GM23248 (cell line): ENCODE data around the gene PNPLA4. TPM values are rescaled to one million over a fixed set of nuclear protein-coding genes. Genes with fewer than 3 reads are reported as not detected.

ENCODE experiments used
- DNase-seq: peaks from one replicate; pipeline ENCODE4 v3.0.0-alpha.2; 2015
- H2AFZ ChIP-seq: fragments of 200-600 bp; sonication (generic); 2 replicates; pipeline ENCODE4 v1.6.1; 2016; ENCODE audit warnings: antibody characterized with exemption
- H3F3A ChIP-seq: fragments of 200-600 bp; sonication (generic); 2 replicates; pipeline ENCODE4 v1.6.1; 2016; ENCODE audit warnings: mild to moderate bottlenecking, antibody characterized with exemption, mixed run types; ENCODE audit not compliant: insufficient read depth
- H3K27ac ChIP-seq: fragments of 200-600 bp; sonication (generic); 2 replicates; pipeline ENCODE4 v1.5.1; 2016; ENCODE audit warnings: mild to moderate bottlenecking
- H3K27me3 ChIP-seq: fragments of 200-600 bp; sonication (generic); replicated peaks from 2 replicates; pipeline ENCODE4 v1.6.1; 2016; ENCODE audit warnings: mild to moderate bottlenecking; ENCODE audit not compliant: insufficient read depth
- H3K36me3 ChIP-seq: fragments of 200-600 bp; sonication (generic); 2 replicates; pipeline ENCODE4 v1.6.1; 2016; ENCODE audit warnings: low read depth, mild to moderate bottlenecking
- H3K4me1 ChIP-seq: fragments of 200-600 bp; sonication (generic); 2 replicates; pipeline ENCODE4 v1.6.1; 2016; ENCODE audit warnings: mild to moderate bottlenecking; ENCODE audit not compliant: insufficient read depth
- H3K4me2 ChIP-seq: fragments of 200-600 bp; sonication (generic); one replicate; pipeline ENCODE4 v1.6.1; 2016; ENCODE audit warnings: mild to moderate bottlenecking; ENCODE audit not compliant: unreplicated experiment
- H3K4me3 ChIP-seq: fragments of 200-600 bp; sonication (generic); 2 replicates; pipeline ENCODE4 v1.5.1; 2016; ENCODE audit warnings: mild to moderate bottlenecking
- H3K79me2 ChIP-seq: fragments of 200-600 bp; sonication (generic); 2 replicates; pipeline ENCODE4 v1.6.1; 2016; ENCODE audit warnings: mild to moderate bottlenecking; ENCODE audit not compliant: insufficient read depth
- H3K9ac ChIP-seq: fragments of 200-600 bp; sonication (generic); 2 replicates; pipeline ENCODE4 v1.6.1; 2016; ENCODE audit warnings: mild to moderate bottlenecking
- H3K9me2 ChIP-seq: fragments of 200-600 bp; sonication (generic); 2 replicates; pipeline ENCODE4 v1.6.1; 2016; ENCODE audit warnings: mixed run types, mild to moderate bottlenecking, moderate library complexity; ENCODE audit not compliant: insufficient read depth
- H3K9me3 ChIP-seq: fragments of 200-600 bp; sonication (generic); one replicate; pipeline ENCODE4 v1.6.1; 2017; ENCODE audit warnings: low read depth
- H4K20me1 ChIP-seq: fragments of 200-600 bp; sonication (generic); 2 replicates; pipeline ENCODE4 v1.6.0; 2016; ENCODE audit not compliant: insufficient read depth
- EZH2 ChIP-seq: fragments of 200-600 bp; sonication (generic); IDR thresholded peaks from 2 replicates; pipeline ENCODE4 v1.6.1; 2018; ENCODE audit warnings: antibody characterized with exemption, mild to moderate bottlenecking; ENCODE audit not compliant: insufficient read depth, poor library complexity, severe bottlenecking
- EZH2phosphoT487 ChIP-seq: fragments of 200-600 bp; sonication (generic); IDR thresholded peaks from 2 replicates; pipeline ENCODE4 v1.6.1; 2018; ENCODE audit warnings: antibody characterized with exemption, moderate library complexity, mild to moderate bottlenecking, low read depth; ENCODE audit not compliant: insufficient read depth
- WGBS, 2 experiments: methylation state at CpG; one replicate each; pipeline ENCODE4 v1.1.6; 2015 to 2017; ENCODE audit warnings: low lambda C conversion rate in 2 of 2, low coverage in 1 of 2; ENCODE audit errors: missing lambda C conversion rate in 2 of 2; 5-methylcytosine and 5-hydroxymethylcytosine counted together
- in situ Hi-C: fragments of 300-500 bp; cut with MboI; formaldehyde crosslinking; loops from 2 replicates; pipeline ENCODE4 v1.15.0; 2020
- polyA plus RNA-seq: library from polyadenylated mRNA; unstranded; fragments of >200 nt; fragmentation: Nextera tagmentation; extraction: Ambion mirVana; gene quantifications from 2 replicates; pipeline ENCODE4 v1.2.1, GENCODE V29; 2016
- total RNA-seq: library from RNA; depleted of rRNA; stranded (reverse); fragments of >200 nt; shearing (Covaris generic); gene quantifications from 2 replicates; pipeline ENCODE4 v1.2.3, GENCODE V29; 2014

PNPLA4 gene
- total and polyA plus RNA-seq, 2 experiments from 2014 or later = 10.7 to 12.0 TPM

- Histone ChIP-seq H3K4me3 (no peak overlapping the region), H3K9ac (no peak overlapping the region), H3K9me2 (no peaks in the 10 kb centered on the region), H3K36me3 (no peaks in the 10 kb centered on the region), H3K27me3 (no peaks in the 10 kb centered on the region), H3K9me3 (no peaks in the 10 kb centered on the region), H3K27ac (no peak overlapping the region), H3K4me2 (no peak overlapping the region), H3K4me1 (no peaks in the 10 kb centered on the region), H4K20me1 (no peaks in the 10 kb centered on the region), H2AFZ (no peak overlapping the region), H3K79me2 (no peaks in the 10 kb centered on the region), H3F3A (no peaks in the 10 kb centered on the region)
- TF ChIP-seq EZH2 (no peak), EZH2phosphoT487 (no peak)
- DNase-seq = no peak
- in situ Hi-C loops = no loop called here
- 56 to 67% methylated on average over 6 of the region's 6 CpGs for WGBS, 2 experiments
Measured at GRCh38 chrX:7943600-7944245, 16.5 kb upstream of the PNPLA4 start.

- Histone ChIP-seq H3K79me2 (no peaks in the 10 kb centered on the region), H3K27ac (no peak overlapping the region), H3K4me1 (no peaks in the 10 kb centered on the region), H2AFZ (no peak overlapping the region), H3K4me3 (no peak overlapping the region), H3K9me2 (no peaks in the 10 kb centered on the region), H3K9ac (no peak overlapping the region), H3K4me2 (no peak overlapping the region), H3K27me3 (no peaks in the 10 kb centered on the region), H3K36me3 (no peaks in the 10 kb centered on the region), H3K9me3 (no peaks in the 10 kb centered on the region), H3F3A (no peaks in the 10 kb centered on the region), H4K20me1 (no peaks in the 10 kb centered on the region)
- 30 to 44% methylated on average over 2 to 3 of the region's 3 CpGs for WGBS, 2 experiments
- DNase-seq = peak; percentile 12
- no peak for TF ChIP-seq EZH2
- no peak for TF ChIP-seq EZH2phosphoT487
- in situ Hi-C loops = no loop called here
Measured at GRCh38 chrX:7941390-7942042, 14.3 kb upstream of the PNPLA4 start.

- no peak overlapping the region for H3K4me2 ChIP-seq
- no peak overlapping the region for H3K9ac ChIP-seq
- no peaks in the 10 kb centered on the region for H3K9me2 ChIP-seq
- no peak overlapping the region for H3K4me3 ChIP-seq
- H3K27ac ChIP-seq = no peak overlapping the region
- H4K20me1 ChIP-seq = no peaks in the 10 kb centered on the region
- H3K36me3 ChIP-seq = no peaks in the 10 kb centered on the region
- no peaks in the 10 kb centered on the region for H3K27me3 ChIP-seq
- H3F3A ChIP-seq = no peaks in the 10 kb centered on the region
- no peaks in the 10 kb centered on the region for H3K79me2 ChIP-seq
- TF ChIP-seq EZH2 (no peak), EZH2phosphoT487 (no peak)
- no peaks in the 10 kb centered on the region for H3K4me1 ChIP-seq
- no peaks in the 10 kb centered on the region for H3K9me3 ChIP-seq
- WGBS, 2 experiments = 67 to 70% methylated on average over 2 of the region's 2 CpGs
- in situ Hi-C loops = no loop called here
- no peak overlapping the region for H2AFZ ChIP-seq
- DNase-seq = no peak
Measured at GRCh38 chrX:7934026-7934425, 6.8 kb upstream of the PNPLA4 start.

DNA sequence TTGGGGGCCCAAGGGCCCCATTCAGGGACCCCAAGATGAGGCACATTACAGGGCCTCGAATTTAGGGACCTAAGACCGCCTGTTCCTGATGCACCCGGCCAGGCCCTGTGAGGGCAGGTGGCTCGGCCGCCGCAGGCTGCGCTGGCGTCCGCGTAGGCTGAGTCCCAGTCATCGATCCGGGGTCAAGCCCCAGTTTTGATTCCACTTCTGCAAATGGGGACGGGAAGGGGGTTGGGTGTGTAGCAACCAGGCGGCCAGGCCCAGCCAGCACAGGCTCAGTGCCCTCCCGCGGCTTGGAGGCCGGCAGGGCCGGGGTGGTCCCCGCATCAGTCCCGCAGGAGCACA is 327 bp downstream of the PNPLA4 start:
- Histone ChIP-seq H3K9me2 (no peaks in the 10 kb centered on the region), H4K20me1 (no peaks in the 10 kb centered on the region), H3K9ac (peak overlapping the region; percentile 79), H3K27ac (peak overlapping the region; percentile 35; the same call in 1 of the 2 replicates), H3K27me3 (no peaks in the 10 kb centered on the region), H2AFZ (peak overlapping the region; percentile 98), H3K4me2 (peak overlapping the region; percentile 71), H3K36me3 (no peaks in the 10 kb centered on the region), H3K9me3 (no peaks in the 10 kb centered on the region), H3K4me1 (0 out of 2 replicates have a peak, but pooled peaks cover 3% of the 10 kb centered on the region), H3K4me3 (peak overlapping the region; percentile 71), H3F3A (no peaks in the 10 kb centered on the region), H3K79me2 (no peaks in the 10 kb centered on the region)
- TF ChIP-seq EZH2phosphoT487 = no peak
- TF ChIP-seq EZH2 = no peak
- in situ Hi-C loops = no loop called here
- no peak for DNase-seq
- 25 to 40% methylated on average over 6 of the region's 20 CpGs for WGBS, 2 experiments
